Measurements from ENCODE around the gene LRRK2.
A peak's percentile ranks its signal among the peaks of the same experiment; 100 is the strongest.
"Not testable (repeated sequence)": the region's sequence is repeated elsewhere in the genome, so short reads cannot be mapped to it uniquely, and the experiment has no call there.

Gene LRRK2
- 3.6 to 10.4 reads per million in 2 donors for total RNA-seq

GRCh38 chr12:40224439-40225291 lies at the start of gene LRRK2:
Gene LRRK2 (plus strand): TSS chr12:40224997. CDS start chr12:40225132, 135 bp downstream.
- DNase-seq: peak; percentile 11

GRCh38 chr12:40175045-40175444 lies 49.8 kb upstream of the LRRK2 start:
- no peak for DNase-seq

- DNase-seq: no peak
Observed at GRCh38 chr12:40175489-40175888, 49.3 kb upstream of the LRRK2 start.

- no peak for DNase-seq
Observed at GRCh38 chr12:40178701-40179100, 46.1 kb upstream of the LRRK2 start.

- no peak for DNase-seq
Observed at GRCh38 chr12:40181490-40181889, 43.3 kb upstream of the LRRK2 start.

GRCh38 chr12:40183715-40184114 lies 41.1 kb upstream of the LRRK2 start:
- no peak for DNase-seq

GRCh38 chr12:40184493-40185302 lies 40.1 kb upstream of the LRRK2 start:
- no peak for DNase-seq

GRCh38 chr12:40185303-40185693 lies 39.5 kb upstream of the LRRK2 start:
- no peak for DNase-seq

- no peak for DNase-seq
Observed at GRCh38 chr12:40188558-40189320, 36.1 kb upstream of the LRRK2 start.

- no peak for DNase-seq
Observed at GRCh38 chr12:40192704-40193255, 32.0 kb upstream of the LRRK2 start.

- DNase-seq: no peak
Observed at GRCh38 chr12:40194846-40195245, 30.0 kb upstream of the LRRK2 start.

- DNase-seq: no peak
Observed at GRCh38 chr12:40197590-40197989, 27.2 kb upstream of the LRRK2 start.

GRCh38 chr12:40198601-40199000 lies 26.2 kb upstream of the LRRK2 start:
- DNase-seq: no peak

- no peak for DNase-seq
Observed at GRCh38 chr12:40202095-40203059, 22.4 kb upstream of the LRRK2 start.

GRCh38 chr12:40203060-40203430 lies 21.8 kb upstream of the LRRK2 start:
- DNase-seq: no peak

- no peak for DNase-seq
Observed at GRCh38 chr12:40204337-40204736, 20.5 kb upstream of the LRRK2 start.

- DNase-seq: no peak
Observed at GRCh38 chr12:40207551-40207950, 17.2 kb upstream of the LRRK2 start.

GRCh38 chr12:40208707-40209446 lies 15.9 kb upstream of the LRRK2 start:
- DNase-seq: no peak

- no peak for DNase-seq
Observed at GRCh38 chr12:40209886-40210285, 14.9 kb upstream of the LRRK2 start.

GRCh38 chr12:40211186-40211585 lies 13.6 kb upstream of the LRRK2 start:
- DNase-seq: not testable (repeated sequence)

GRCh38 chr12:40212566-40212965 lies 12.2 kb upstream of the LRRK2 start:
- DNase-seq: no peak

Measured in activated gamma-delta T cell (primary cell).